Embryonic facial prominence (tissue), 1 donor: ENCODE measurements around the gene ZNF253.
A peak's percentile ranks its signal among the peaks of the same experiment; 100 is the strongest.
"Not testable (repeated sequence)": the region's sequence is repeated elsewhere in the genome, so short reads cannot be mapped to it uniquely, and the experiment has no call there.

ENCODE experiments used
- DNase-seq: peaks from one replicate; pipeline ENCODE4 v3.0.0-alpha.2; 2016; ENCODE audit errors: extremely low spot score

The ZNF253 gene

GRCh38 chr19:19900139-19900728 is 34.6 kb downstream of the ZNF253 start:
- peak; percentile 32 for DNase-seq

- DNase-seq, result peak; percentile 93
Observed at GRCh38 chr19:19900729-19901444, 35.2 kb downstream of the ZNF253 start, which contains the start of gene ZNF93. TSS of gene ZNF93 (plus strand) at chr19:19900946. CDS start at chr19:19901089, 143 bp downstream.

GRCh38 chr19:19907551-19907950 is 41.9 kb downstream of the ZNF253 start:
- DNase-seq, result not testable (repeated sequence)

GRCh38 chr19:19909654-19910053 is 44.0 kb downstream of the ZNF253 start:
- no peak for DNase-seq

GRCh38 chr19:19911150-19911549 is 45.5 kb downstream of the ZNF253 start:
- DNase-seq, result no peak

GRCh38 chr19:19914596-19914995 is 48.9 kb downstream of the ZNF253 start:
- DNase-seq, result no peak

GRCh38 chr19:19930417-19930816 is 64.7 kb downstream of the ZNF253 start:
- not testable (repeated sequence) for DNase-seq

GRCh38 chr19:19933432-19934314 is 68.0 kb downstream of the ZNF253 start:
- DNase-seq, result not testable (repeated sequence)

- DNase-seq, result no peak
Observed at GRCh38 chr19:19937403-19937802, 71.7 kb downstream of the ZNF253 start.

GRCh38 chr19:19938449-19938848 is 72.8 kb downstream of the ZNF253 start:
- no peak for DNase-seq

GRCh38 chr19:19943848-19944582 is 78.3 kb downstream of the ZNF253 start:
- DNase-seq, result no peak
